Measurements from ENCODE around the gene HOGA1. TPM values are rescaled to one million over a fixed set of nuclear protein-coding genes. Genes with fewer than 3 reads are reported as not detected.

The HOGA1 gene
- total RNA-seq, 4 donors from 2014 or later: 0.27 to 11.2 (median 4.1) TPM

DNA sequence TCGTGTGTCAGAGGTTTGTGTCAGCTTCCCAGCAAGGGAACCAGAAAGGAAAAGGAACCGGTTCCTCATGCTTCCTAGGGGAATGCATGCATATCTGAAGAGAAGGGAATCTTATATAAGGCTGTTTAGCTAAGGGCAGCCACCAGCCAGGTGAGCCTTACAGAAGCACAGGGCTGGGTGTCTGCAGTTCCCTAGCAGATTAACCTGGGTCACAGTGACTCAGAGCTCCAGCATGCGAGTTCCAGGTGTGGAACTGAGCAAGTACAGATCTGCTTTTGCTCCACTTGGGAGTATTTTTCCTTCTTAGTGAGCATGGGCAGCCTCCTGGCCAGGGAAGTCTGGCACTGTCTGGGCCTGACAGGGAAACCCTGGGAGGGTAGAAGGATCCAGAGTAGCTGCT lies 12.6 kb upstream of the HOGA1 start:
- DNase-seq (no peak), ATAC-seq (no peak)
- in situ Hi-C loops (cut with MboI; ENCODE audit: low sequenced_read_pairs in 4 of 4): loop anchor here (5.0 kb wide), 2 partner anchors 41 to 46 kb away; no protein-coding TSS in a partner anchor
- Histone ChIP-seq H3K4me3 (no peak overlapping the region), H3K36me3 (peaks cover 0 to 12% of the 10 kb centered on the region in 2 donors), H3K27me3 (no peaks in the 10 kb centered on the region), H3K9me3 (no peaks in the 10 kb centered on the region), H3K4me1 (peaks cover 61 to 65% of the 10 kb centered on the region in 2 donors), H3K27ac (peak overlapping the region; percentile 90 to 92 (median 91))
- intact Hi-C loops (cut with DNase I; ENCODE audit: low total_unique reads): loop anchor here (1.0 kb wide), 1 partner anchor 41 kb away; no protein-coding TSS in a partner anchor
- TF ChIP-seq, protein P1, sequence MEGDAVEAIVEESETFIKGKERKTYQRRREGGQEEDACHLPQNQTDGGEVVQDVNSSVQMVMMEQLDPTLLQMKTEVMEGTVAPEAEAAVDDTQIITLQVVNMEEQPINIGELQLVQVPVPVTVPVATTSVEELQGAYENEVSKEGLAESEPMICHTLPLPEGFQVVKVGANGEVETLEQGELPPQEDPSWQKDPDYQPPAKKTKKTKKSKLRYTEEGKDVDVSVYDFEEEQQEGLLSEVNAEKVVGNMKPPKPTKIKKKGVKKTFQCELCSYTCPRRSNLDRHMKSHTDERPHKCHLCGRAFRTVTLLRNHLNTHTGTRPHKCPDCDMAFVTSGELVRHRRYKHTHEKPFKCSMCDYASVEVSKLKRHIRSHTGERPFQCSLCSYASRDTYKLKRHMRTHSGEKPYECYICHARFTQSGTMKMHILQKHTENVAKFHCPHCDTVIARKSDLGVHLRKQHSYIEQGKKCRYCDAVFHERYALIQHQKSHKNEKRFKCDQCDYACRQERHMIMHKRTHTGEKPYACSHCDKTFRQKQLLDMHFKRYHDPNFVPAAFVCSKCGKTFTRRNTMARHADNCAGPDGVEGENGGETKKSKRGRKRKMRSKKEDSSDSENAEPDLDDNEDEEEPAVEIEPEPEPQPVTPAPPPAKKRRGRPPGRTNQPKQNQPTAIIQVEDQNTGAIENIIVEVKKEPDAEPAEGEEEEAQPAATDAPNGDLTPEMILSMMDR (IDR thresholded peaks at IDR 0.05 in 4 of 5, conservative IDR thresholded peaks at IDR 0.05 in 1 of 5): no peak
- no peak for TF ChIP-seq POLR2A (IDR thresholded peaks at IDR 0.05)

DNA sequence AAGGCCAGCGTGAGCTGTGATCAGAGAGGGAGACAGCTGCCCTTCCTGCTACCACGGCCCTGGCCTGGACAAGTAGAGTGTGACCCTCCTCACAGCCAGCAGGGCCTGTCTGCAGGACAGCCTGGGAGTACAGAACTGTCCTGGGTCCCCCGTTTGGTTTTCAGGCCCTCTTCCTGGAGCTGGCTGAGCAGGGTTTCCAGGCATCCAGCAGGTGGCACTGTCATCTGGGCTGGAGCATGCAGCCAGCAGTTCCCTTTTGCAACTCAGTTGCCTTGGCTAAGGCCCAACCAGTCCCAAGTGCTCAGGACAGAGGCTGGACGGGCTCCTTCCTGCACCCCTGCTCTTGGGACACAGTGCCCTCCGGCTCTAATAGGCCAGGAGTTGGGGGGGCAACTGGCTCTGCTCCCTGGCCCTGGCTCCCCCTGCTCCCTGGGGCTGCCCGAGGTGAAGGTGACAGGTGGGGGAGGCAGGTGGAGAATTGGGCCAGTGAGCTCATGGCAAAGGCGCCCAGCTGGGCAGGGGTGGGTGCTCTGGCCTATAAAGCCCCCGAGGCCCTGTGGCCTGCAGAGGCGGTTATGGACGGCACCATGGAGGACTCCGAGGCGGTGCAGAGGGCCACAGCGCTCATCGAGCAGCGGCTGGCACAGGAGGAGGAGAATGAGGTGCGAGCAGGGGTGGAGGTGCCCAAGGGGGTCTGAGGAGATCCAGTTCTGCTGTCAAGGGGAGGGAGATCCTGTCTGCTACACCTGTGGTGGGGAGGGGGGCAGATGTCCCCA lies 11.8 kb upstream of the HOGA1 start, which contains the start of gene ANKRD2:
Gene ANKRD2 (plus strand): TSS at position 566 of the 776 bp plus-strand sequence. CDS start 10 bp downstream, at position 576.
- Histone ChIP-seq H3K4me3 (peak within 1 kb of the TSS; percentile 28 to 58 (median 35)), H3K36me3 (peaks cover 0 to 18% of the 10 kb centered on the region in 2 donors), H3K4me1 (peaks cover 61 to 65% of the 10 kb centered on the region in 2 donors), H3K27me3 (no peaks in the 10 kb centered on the region), H3K27ac (peak within 1 kb of the TSS; percentile 90 to 92 (median 91)), H3K9me3 (no peaks in the 10 kb centered on the region)
- TF ChIP-seq POLR2A (IDR thresholded peaks at IDR 0.05): no peak
- TF ChIP-seq, protein P1 (IDR thresholded peaks at IDR 0.05 in 4 of 5, conservative IDR thresholded peaks at IDR 0.05 in 1 of 5): peak; percentile 89 to 96 (median 93)
- in situ Hi-C loops (cut with MboI; ENCODE audit: low sequenced_read_pairs in 4 of 4): loop anchor here (5.0 kb wide), 2 partner anchors 40 to 45 kb away; no protein-coding TSS in a partner anchor
- peak; percentile 77 to 89 for DNase-seq
- intact Hi-C loops (cut with DNase I; ENCODE audit: low total_unique reads): loop anchor here (1.0 kb wide), 1 partner anchor 40 kb away; no protein-coding TSS in a partner anchor
- peak; percentile 61 to 71 for ATAC-seq

DNA sequence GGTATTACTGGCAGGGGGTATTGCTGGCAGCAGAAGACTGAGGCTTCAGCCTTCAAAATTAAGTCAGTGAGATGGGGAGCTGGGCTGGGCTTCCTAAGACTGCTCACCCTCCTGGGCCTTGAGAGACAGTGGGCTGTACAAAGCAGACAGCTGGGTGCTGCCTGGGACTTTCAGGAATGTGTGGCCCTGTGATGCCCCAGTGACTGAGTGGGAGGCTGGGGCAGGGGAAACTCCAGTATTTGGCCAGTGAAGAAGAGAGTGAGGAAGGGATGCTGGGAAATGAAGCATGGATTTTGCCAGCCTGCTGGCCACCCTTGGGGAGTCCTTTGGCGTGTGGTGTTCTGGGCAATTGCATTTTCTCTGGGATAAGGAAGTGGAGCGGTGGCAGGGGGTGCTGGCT lies 11.2 kb upstream of the HOGA1 start:
- in situ Hi-C loops (cut with MboI; ENCODE audit: low sequenced_read_pairs in 4 of 4) (loop anchor here (5.0 kb wide), 2 partner anchors 39 to 44 kb away; no protein-coding TSS in a partner anchor), intact Hi-C loops (cut with DNase I; ENCODE audit: low total_unique reads) (no loop called here)
- DNase-seq (no peak), ATAC-seq (no peak)
- Histone ChIP-seq H3K27ac (peak overlapping the region; percentile 90 to 92 (median 91)), H3K27me3 (no peaks in the 10 kb centered on the region), H3K4me1 (peaks cover 61 to 65% of the 10 kb centered on the region in 2 donors), H3K9me3 (no peaks in the 10 kb centered on the region), H3K4me3 (peak overlapping the region; percentile 28 to 58 (median 35)), H3K36me3 (peaks cover 0 to 22% of the 10 kb centered on the region in 2 donors)
- no peak for TF ChIP-seq POLR2A (IDR thresholded peaks at IDR 0.05)
- TF ChIP-seq, protein P1 (IDR thresholded peaks at IDR 0.05 in 4 of 5, conservative IDR thresholded peaks at IDR 0.05 in 1 of 5): no peak

DNA sequence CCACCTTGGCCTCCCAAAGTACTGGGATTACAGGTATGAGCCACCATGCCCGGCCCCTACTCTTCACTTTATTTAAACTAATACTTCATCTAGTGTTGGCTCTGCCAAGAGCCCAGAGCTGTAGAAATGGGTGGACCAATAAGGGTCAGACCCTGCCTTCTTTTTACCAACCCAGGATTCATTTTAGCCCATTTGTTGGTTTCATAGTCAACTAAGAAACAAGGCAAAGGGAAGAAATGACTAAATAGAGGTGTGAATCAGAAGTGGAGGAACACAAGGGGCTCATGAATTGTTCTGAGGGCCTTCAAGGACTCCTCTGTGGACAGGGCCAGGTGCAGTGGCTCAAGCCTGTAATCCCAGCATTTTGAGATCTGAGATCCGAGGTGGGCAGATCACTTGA lies 10.5 kb upstream of the HOGA1 start:
- intact Hi-C loops (cut with DNase I; ENCODE audit: low total_unique reads): loop anchor here (1.0 kb wide), 1 partner anchor 23 kb away; no protein-coding TSS in a partner anchor

More for the DNA sequence above, 10.5 kb upstream of the HOGA1 start:
- TF ChIP-seq POLR2A (IDR thresholded peaks at IDR 0.05): no peak
- TF ChIP-seq, protein P1 (IDR thresholded peaks at IDR 0.05 in 4 of 5, conservative IDR thresholded peaks at IDR 0.05 in 1 of 5): no peak
- ATAC-seq: no peak
- peak overlapping the region in 2 of 4 donors; percentile 35 to 58 for H3K4me3 ChIP-seq
- no peak for DNase-seq
- no peaks in the 10 kb centered on the region for H3K9me3 ChIP-seq
- in situ Hi-C loops (cut with MboI; ENCODE audit: low sequenced_read_pairs in 4 of 4): loop anchor here (5.0 kb wide), 2 partner anchors 39 to 44 kb away; no protein-coding TSS in a partner anchor
- H3K27ac ChIP-seq: peak overlapping the region; percentile 90 to 92 (median 91)
- peaks cover 0 to 25% of the 10 kb centered on the region in 2 donors for H3K36me3 ChIP-seq
- no peaks in the 10 kb centered on the region for H3K27me3 ChIP-seq
- H3K4me1 ChIP-seq: peaks cover 61 to 65% of the 10 kb centered on the region in 2 donors
